Natural killer cell (primary cell): ENCODE measurements around the gene FNDC3B. TPM values are rescaled to one million over a fixed set of nuclear protein-coding genes. Genes with fewer than 3 reads are reported as not detected.

Source experiments
- ATAC-seq, 3 donors: fragments of 150-1000 bp in 2 of 3; fragments of 200-7000 bp in 1 of 3; cut with Tn5 transposase; 1 replicate in 1 of 3; 2 replicates in 2 of 3; pipeline ENCODE4 v1.10.0; 2021; ENCODE audit warnings: mild to moderate bottlenecking in 2 of 3, moderate library complexity in 2 of 3
- DNase-seq, 2 donors: peaks; one replicate each; pipeline versions ENCODE4 v3.0.0 to v3.0.0-alpha.2; 2013 to 2021; ENCODE audit warnings: mixed read lengths in 1 of 2
- H3K27ac ChIP-seq: one replicate; pipeline ENCODE4 v1.5.1; 2013; ENCODE audit warnings: mild to moderate bottlenecking, low read length
- H3K27me3 ChIP-seq: one replicate; pipeline ENCODE4 v1.6.1; 2013; ENCODE audit warnings: low read length; ENCODE audit not compliant: control insufficient read depth, insufficient read depth
- H3K36me3 ChIP-seq: one replicate; pipeline ENCODE4 v1.6.1; 2013; ENCODE audit warnings: low read length; ENCODE audit not compliant: control insufficient read depth, insufficient read depth
- H3K4me1 ChIP-seq: one replicate; pipeline ENCODE4 v1.6.1; 2013; ENCODE audit warnings: low read length; ENCODE audit not compliant: control insufficient read depth, insufficient read depth
- H3K4me3 ChIP-seq: one replicate; pipeline ENCODE4 v1.5.1; 2013; ENCODE audit warnings: low read length
- H3K9me3 ChIP-seq: one replicate; pipeline ENCODE4 v1.6.1; 2013; ENCODE audit warnings: low read length; ENCODE audit not compliant: control insufficient read depth, insufficient read depth
- H3K27ac Mint-ChIP-seq, 2 donors: one replicate each; pipeline ENCODE4 v1.8.0; 2022; ENCODE audit warnings: mild to moderate bottlenecking in 2 of 2, mixed read lengths in 2 of 2, moderate library complexity in 1 of 2
- H3K27me3 Mint-ChIP-seq, 2 donors: one replicate each; pipeline ENCODE4 v1.8.0; 2022; ENCODE audit warnings: low read depth in 2 of 2, mixed read lengths in 2 of 2
- H3K36me3 Mint-ChIP-seq: one replicate; pipeline ENCODE4 v1.8.0; 2022; ENCODE audit warnings: mixed read lengths
- H3K4me1 Mint-ChIP-seq, 2 donors: one replicate each; pipeline ENCODE4 v1.8.0; 2022; ENCODE audit warnings: mixed read lengths in 2 of 2
- H3K4me3 Mint-ChIP-seq: one replicate; pipeline ENCODE4 v1.8.0; 2022; ENCODE audit warnings: mild to moderate bottlenecking, moderate library complexity, mixed read lengths
- H3K9me3 Mint-ChIP-seq, 2 donors: one replicate each; pipeline ENCODE4 v1.8.0; 2022; ENCODE audit warnings: mixed read lengths in 2 of 2
- CTCF ChIP-seq: fragments of 200-600 bp; IDR thresholded peaks from one replicate; pipeline ENCODE4 v1.8.0; 2022; ENCODE audit warnings: antibody characterized with exemption
- WGBS: methylation state at CpG from one replicate; pipeline ENCODE4 v1.1.7; 2013; ENCODE audit warnings: missing lambda C conversion rate; ENCODE audit not compliant: insufficient coverage; 5-methylcytosine and 5-hydroxymethylcytosine counted together
- intact Hi-C: fragments of 100-400 bp; cut with micrococcal nuclease; formaldehyde crosslinking; loops from one replicate; pipeline ENCODE4 v1.14.2; 2022
- total RNA-seq, 4 donors: library from RNA; stranded (reverse); fragments of 120-200 nt in 1 of 4; gene quantifications; one replicate each; pipeline versions ENCODE4 v1.2.3 to v1.2.4, GENCODE V29; 2013 to 2022

The FNDC3B gene
- total RNA-seq, 3 donors from 2014 or later (not counting 1 experiment from before 2014, with no cell fraction given) = 154 to 214 (median 206) TPM

- Mint-ChIP-seq H3K36me3 (no peaks in the 10 kb centered on the region), H3K27ac (no peak overlapping the region), H3K27me3 (peaks cover 16 to 36% of the 10 kb centered on the region in 2 donors), H3K4me1 (no peaks in the 10 kb centered on the region), H3K9me3 (no peaks in the 10 kb centered on the region), H3K4me3 (no peak overlapping the region)
- H3K9me3 ChIP-seq = no peaks in the 10 kb centered on the region
- no peak overlapping the region for H3K4me3 ChIP-seq
- H3K27me3 ChIP-seq = no peaks in the 10 kb centered on the region
- no peak for ATAC-seq
- intact Hi-C loops = no loop called here
- no peaks in the 10 kb centered on the region for H3K4me1 ChIP-seq
- no peak for TF ChIP-seq CTCF
- no peak for DNase-seq
- H3K27ac ChIP-seq = no peak overlapping the region
- H3K36me3 ChIP-seq = no peaks in the 10 kb centered on the region
- 91% methylated on average over 6 of the region's 6 CpGs for WGBS
Measured at GRCh38 chr3:172411478-172411947, 372.1 kb downstream of the FNDC3B start.

GRCh38 chr3:172415323-172415722 is 375.9 kb downstream of the FNDC3B start:
- TF ChIP-seq CTCF = no peak
- no peaks in the 10 kb centered on the region for H3K36me3 ChIP-seq
- Mint-ChIP-seq H3K27ac (no peak overlapping the region), H3K4me1 (no peaks in the 10 kb centered on the region), H3K27me3 (peaks cover 26 to 69% of the 10 kb centered on the region in 2 donors), H3K9me3 (no peaks in the 10 kb centered on the region), H3K4me3 (no peak overlapping the region), H3K36me3 (no peaks in the 10 kb centered on the region)
- ATAC-seq = no peak
- H3K4me3 ChIP-seq = no peak overlapping the region
- 42% methylated on average over 5 of the region's 5 CpGs for WGBS
- DNase-seq = no peak
- no peak overlapping the region for H3K27ac ChIP-seq
- H3K27me3 ChIP-seq = peaks cover 3% of the 10 kb centered on the region
- H3K4me1 ChIP-seq = no peaks in the 10 kb centered on the region
- no peaks in the 10 kb centered on the region for H3K9me3 ChIP-seq
- intact Hi-C loops = no loop called here

- no peak overlapping the region for H3K27ac ChIP-seq
- no peaks in the 10 kb centered on the region for H3K4me1 Mint-ChIP-seq
- ATAC-seq (no peak), DNase-seq (no peak)
- peaks cover 5% of the 10 kb centered on the region for H3K9me3 ChIP-seq
- peaks cover 2 to 3% of the 10 kb centered on the region in 2 donors for H3K9me3 Mint-ChIP-seq
- peaks cover 10 to 45% of the 10 kb centered on the region in 2 donors for H3K27me3 Mint-ChIP-seq
- H3K36me3 Mint-ChIP-seq = peaks cover 7% of the 10 kb centered on the region
- no peak for TF ChIP-seq CTCF
- no peak overlapping the region for H3K4me3 Mint-ChIP-seq
- peaks cover 8% of the 10 kb centered on the region for H3K27me3 ChIP-seq
- H3K4me1 ChIP-seq = no peaks in the 10 kb centered on the region
- H3K27ac Mint-ChIP-seq = no peak overlapping the region
- H3K36me3 ChIP-seq = no peaks in the 10 kb centered on the region
- no peak overlapping the region for H3K4me3 ChIP-seq
- intact Hi-C loops = no loop called here
Measured at GRCh38 chr3:172437713-172438112, 398.3 kb downstream of the FNDC3B start.

GRCh38 chr3:172438186-172438585 is 398.8 kb downstream of the FNDC3B start:
- no peak overlapping the region for H3K4me3 ChIP-seq
- no peak overlapping the region for H3K4me3 Mint-ChIP-seq

More at GRCh38 chr3:172438186-172438585, 398.8 kb downstream of the FNDC3B start:
- WGBS = 70% methylated on average over 4 of the region's 4 CpGs
- H3K27me3 Mint-ChIP-seq = peaks cover 10 to 45% of the 10 kb centered on the region in 2 donors
- H3K9me3 Mint-ChIP-seq = peaks cover 2 to 3% of the 10 kb centered on the region in 2 donors
- H3K4me1 Mint-ChIP-seq = no peaks in the 10 kb centered on the region
- H3K36me3 ChIP-seq = no peaks in the 10 kb centered on the region
- ATAC-seq (no peak), DNase-seq (no peak)
- no peak for TF ChIP-seq CTCF
- H3K36me3 Mint-ChIP-seq = peaks cover 6% of the 10 kb centered on the region
- peaks cover 8% of the 10 kb centered on the region for H3K27me3 ChIP-seq
- H3K9me3 ChIP-seq = peaks cover under 1% of the 10 kb centered on the region
- no peak overlapping the region for H3K27ac Mint-ChIP-seq
- no peak overlapping the region for H3K27ac ChIP-seq
- intact Hi-C loops = no loop called here
- no peaks in the 10 kb centered on the region for H3K4me1 ChIP-seq
